IMR-90 (cell line): ENCODE results near the gene ZCCHC17. TPM values are rescaled to one million over a fixed set of nuclear protein-coding genes. Genes with fewer than 3 reads are reported as not detected.

Experiments used
- ATAC-seq: fragments of 200-7000 bp; cut with Tn5 transposase; 2 replicates; pipeline ENCODE4 v1.9.1; 2020; ENCODE audit warnings: low read depth, mild to moderate bottlenecking, moderate library complexity
- BruUV-seq: library from RNA; stranded (reverse); fragments of 400-500 nt; replicated peaks from 2 replicates; lab custom pipeline; 2021; lab: Mats Ljungman, UMichigan
- CTCF ChIA-PET: fragments of 300-600 bp; formaldehyde crosslinking; extraction: SDS; loops from one replicate; lab custom pipeline; 2021; ENCODE audit warnings: antibody characterized with exemption; lab: Yijun Ruan, JAX
- POLR2A ChIA-PET: fragments of 300-600 bp; sonication (Branson Sonifier 250); formaldehyde crosslinking; loops from one replicate; lab custom pipeline; 2022; ENCODE audit warnings: antibody characterized with exemption; ENCODE audit not compliant: unreplicated experiment; lab: Charles Lee
- DNase-seq: peaks from one replicate; pipeline ENCODE4 v3.0.0; 2013
- H2AFZ ChIP-seq: replicated peaks from 2 replicates; pipeline ENCODE3; 2013; ENCODE audit warnings: low read length, mild to moderate bottlenecking; ENCODE audit not compliant: poor library complexity
- H2AK5ac ChIP-seq: 2 replicates; pipeline ENCODE4 v1.6.1; 2013; ENCODE audit warnings: low read depth, low read length, inconsistent platforms
- H2AK9ac ChIP-seq: replicated peaks from 2 replicates; pipeline ENCODE3; 2013; ENCODE audit warnings: mild to moderate bottlenecking, low read depth, low read length, moderate library complexity; ENCODE audit not compliant: poor library complexity
- H2BK120ac ChIP-seq: 2 replicates; pipeline ENCODE4 v1.6.1; 2013; ENCODE audit warnings: low read depth, low read length, inconsistent platforms
- H2BK15ac ChIP-seq: 3 replicates; pipeline ENCODE4 v1.6.1; 2013; ENCODE audit warnings: low read depth, low read length, inconsistent platforms
- H2BK20ac ChIP-seq: 2 replicates; pipeline ENCODE4 v1.6.1; 2013; ENCODE audit warnings: low read depth, mild to moderate bottlenecking, inconsistent platforms, low read length, moderate library complexity
- H2BK5ac ChIP-seq: 2 replicates; pipeline ENCODE4 v1.6.1; 2013; ENCODE audit warnings: mild to moderate bottlenecking, low read depth, low read length, inconsistent platforms; ENCODE audit not compliant: poor library complexity, severe bottlenecking
- H3K14ac ChIP-seq: replicated peaks from 2 replicates; pipeline ENCODE4 v1.6.1; 2013; ENCODE audit warnings: low read depth, low read length, inconsistent platforms
- H3K18ac ChIP-seq: 2 replicates; pipeline ENCODE4 v1.6.1; 2013; ENCODE audit warnings: low read depth, low read length, control low read depth
- H3K23ac ChIP-seq: 2 replicates; pipeline ENCODE4 v1.6.1; 2013; ENCODE audit warnings: low read depth, low read length, inconsistent platforms
- H3K27ac ChIP-seq: 2 replicates; pipeline ENCODE4 v1.5.1; 2013; ENCODE audit warnings: mild to moderate bottlenecking, control low read depth, low read length; ENCODE audit not compliant: insufficient read depth
- H3K27me3 ChIP-seq: 2 replicates; pipeline ENCODE4 v1.6.1; 2013; ENCODE audit warnings: low read length; ENCODE audit not compliant: control insufficient read depth, insufficient read depth
- H3K36me3 ChIP-seq: 2 replicates; pipeline ENCODE4 v1.6.1; 2013; ENCODE audit warnings: low read length, mixed read lengths; ENCODE audit not compliant: control insufficient read depth, insufficient read depth
- H3K4ac ChIP-seq: 2 replicates; pipeline ENCODE4 v1.6.1; 2013; ENCODE audit warnings: low read depth, low read length, inconsistent platforms
- H3K4me1 ChIP-seq: 2 replicates; pipeline ENCODE4 v1.6.1; 2013; ENCODE audit warnings: low read length, mixed read lengths; ENCODE audit not compliant: control insufficient read depth, insufficient read depth
- H3K4me2 ChIP-seq: 2 replicates; pipeline ENCODE4 v1.6.1; 2013; ENCODE audit warnings: low read depth, mild to moderate bottlenecking, control low read depth, low read length, moderate library complexity
- H3K4me3 ChIP-seq: 2 replicates; pipeline ENCODE4 v1.5.1; 2013; ENCODE audit warnings: low read depth, mild to moderate bottlenecking, control low read depth, low read length, moderate library complexity; ENCODE audit not compliant: insufficient read depth
- H3K56ac ChIP-seq: 2 replicates; pipeline ENCODE4 v1.6.1; 2013; ENCODE audit warnings: low read length, inconsistent platforms; ENCODE audit not compliant: insufficient read depth; ENCODE audit errors: extremely low read depth
- H3K79me1 ChIP-seq, 2 experiments: 2 replicates each; pipeline ENCODE4 v1.6.1; 2013; ENCODE audit warnings: low read length in 2 of 2, inconsistent platforms in 1 of 2, low read depth in 1 of 2
- H3K9ac ChIP-seq: 2 replicates; pipeline ENCODE4 v1.6.1; 2013; ENCODE audit warnings: low read depth, low read length, control low read depth
- H3K9me1 ChIP-seq: 2 replicates; pipeline ENCODE4 v1.6.1; 2013; ENCODE audit warnings: low read length, inconsistent platforms; ENCODE audit not compliant: insufficient read depth
- H3K9me3 ChIP-seq: 2 replicates; pipeline ENCODE4 v1.6.1; 2013; ENCODE audit warnings: low read length; ENCODE audit not compliant: control insufficient read depth, insufficient read depth
- H4K20me1 ChIP-seq: 2 replicates; pipeline ENCODE4 v1.6.1; 2013; ENCODE audit warnings: low read length, inconsistent platforms; ENCODE audit not compliant: insufficient read depth
- H4K5ac ChIP-seq: 2 replicates; pipeline ENCODE4 v1.6.1; 2013; ENCODE audit warnings: mild to moderate bottlenecking, low read depth, low read length, control low read depth
- H4K8ac ChIP-seq, 2 experiments: 2 replicates each; pipeline ENCODE4 v1.6.1; 2013; ENCODE audit warnings: low read depth in 2 of 2, low read length in 2 of 2, control low read depth in 1 of 2, inconsistent platforms in 1 of 2
- H4K91ac ChIP-seq: 2 replicates; pipeline ENCODE4 v1.6.1; 2013; ENCODE audit warnings: low read depth, low read length, inconsistent platforms; ENCODE audit not compliant: insufficient read depth
- BHLHE40 ChIP-seq: fragments of 150-350 bp; IDR thresholded peaks from 2 replicates; pipeline ENCODE4 v1.6.1; 2016; ENCODE audit warnings: mild to moderate bottlenecking, low read depth, low read length
- CEBPB ChIP-seq: IDR thresholded peaks from 2 replicates; pipeline ENCODE4 v1.6.1; 2012; ENCODE audit warnings: low read depth, low read length, improper control_type of control experiment
- CHD1 ChIP-seq: IDR thresholded peaks from 2 replicates; pipeline ENCODE4 v1.6.1; 2012; ENCODE audit warnings: low read depth, low read length, improper control_type of control experiment
- CTCF ChIP-seq: conservative IDR thresholded peaks from 2 replicates; pipeline ENCODE4 v1.5.1; 2012; ENCODE audit warnings: mild to moderate bottlenecking, low read depth, low read length, improper control_type of control experiment
- FOS ChIP-seq: fragments of 150-350 bp; IDR thresholded peaks from 2 replicates; pipeline ENCODE4 v1.6.1; 2016; ENCODE audit warnings: low read depth, low read length
- MAFK ChIP-seq: IDR thresholded peaks from 2 replicates; pipeline ENCODE4 v1.6.1; 2012; ENCODE audit warnings: low read depth, low read length, improper control_type of control experiment
- MAZ ChIP-seq: IDR thresholded peaks from 2 replicates; pipeline ENCODE4 v1.6.1; 2012; ENCODE audit warnings: low read depth, mild to moderate bottlenecking, low read length, improper control_type of control experiment, moderate library complexity, borderline replicate concordance
- MXI1 ChIP-seq: IDR thresholded peaks from 2 replicates; pipeline ENCODE4 v1.6.1; 2012; ENCODE audit warnings: low read depth, mild to moderate bottlenecking, low read length, moderate library complexity, borderline replicate concordance
- NFE2L2 ChIP-seq: fragments of 150-350 bp; IDR thresholded peaks from 2 replicates; pipeline ENCODE4 v1.6.1; 2016; ENCODE audit warnings: low read depth, mild to moderate bottlenecking, low read length
- POLR2A ChIP-seq: IDR thresholded peaks from 2 replicates; pipeline ENCODE4 v1.6.1; 2012; ENCODE audit warnings: mild to moderate bottlenecking, low read depth, low read length
- RAD21 ChIP-seq: IDR thresholded peaks from 2 replicates; pipeline ENCODE4 v1.6.1; 2012; ENCODE audit warnings: low read length, improper control_type of control experiment
- RCOR1 ChIP-seq: IDR thresholded peaks from 2 replicates; pipeline ENCODE4 v1.6.1; 2012; ENCODE audit warnings: mild to moderate bottlenecking, low read length, improper control_type of control experiment; ENCODE audit not compliant: insufficient replicate concordance
- RFX5 ChIP-seq: IDR thresholded peaks from 2 replicates; pipeline ENCODE4 v1.8.0; 2012; ENCODE audit warnings: low read depth, mild to moderate bottlenecking, low read length, moderate library complexity
- SMC3 ChIP-seq: fragments of 150-350 bp; IDR thresholded peaks from 2 replicates; pipeline ENCODE4 v1.6.1; 2016; ENCODE audit warnings: low read depth, mild to moderate bottlenecking, antibody characterized with exemption, low read length, moderate library complexity
- WGBS, 2 experiments: methylation state at CpG; one replicate each; pipeline versions ENCODE4 v1.1.5 to v1.1.7; 2013; ENCODE audit warnings: missing lambda C conversion rate in 2 of 2; ENCODE audit not compliant: insufficient read length in 1 of 2; ENCODE audit errors: extremely low coverage in 2 of 2; 5-methylcytosine and 5-hydroxymethylcytosine counted together
- dilution Hi-C: fragments of 300-500 bp; cut with HindIII; formaldehyde crosslinking; loops from one replicate; pipeline ENCODE4 v1.14.3; 2018; ENCODE audit warnings: low sequenced_read_pairs; ENCODE audit not compliant: unreplicated experiment
- in situ Hi-C: fragments of 300-500 bp; cut with MboI; formaldehyde crosslinking; loops from 3 replicates; pipeline ENCODE4 v1.14.3; 2019; ENCODE audit warnings: low sequenced_read_pairs, inconsistent platforms, mixed read lengths
- intact Hi-C: fragments of 100-400 bp; cut with micrococcal nuclease; formaldehyde crosslinking; loops from 2 replicates; pipeline ENCODE4 v1.10.0; 2022
- polyA plus RNA-seq, 3 experiments: library from polyadenylated mRNA; depleted of rRNA; stranded (reverse); fragments of >200 nt; gene quantifications; 2 replicates each; pipeline ENCODE4 v1.2.3, GENCODE V29; 2012; ENCODE audit warnings: low replicate concordance in 1 of 3
- total RNA-seq: library from RNA; depleted of rRNA; stranded (reverse); fragments of >200 nt; gene quantifications from 2 replicates; pipeline ENCODE4 v1.2.3, GENCODE V29; 2012
- TF ChIP-seq, protein P1 (sequence below): fragments of 150-350 bp; IDR thresholded peaks from 2 replicates; pipeline ENCODE4 v1.6.1; 2017; ENCODE audit warnings: mild to moderate bottlenecking, antibody characterized with exemption, low read length, low read depth
- TF ChIP-seq, protein P2 (sequence below): fragments of 150-350 bp; IDR thresholded peaks from 2 replicates; pipeline ENCODE4 v1.6.1; 2016; ENCODE audit warnings: low read depth, mild to moderate bottlenecking, low read length, moderate library complexity, borderline replicate concordance

ZCCHC17 gene
- total and polyA plus RNA-seq, 2 of the 4 experiments (the other 2 are of a cell fraction) = 48.4 to 48.9 TPM

DNA sequence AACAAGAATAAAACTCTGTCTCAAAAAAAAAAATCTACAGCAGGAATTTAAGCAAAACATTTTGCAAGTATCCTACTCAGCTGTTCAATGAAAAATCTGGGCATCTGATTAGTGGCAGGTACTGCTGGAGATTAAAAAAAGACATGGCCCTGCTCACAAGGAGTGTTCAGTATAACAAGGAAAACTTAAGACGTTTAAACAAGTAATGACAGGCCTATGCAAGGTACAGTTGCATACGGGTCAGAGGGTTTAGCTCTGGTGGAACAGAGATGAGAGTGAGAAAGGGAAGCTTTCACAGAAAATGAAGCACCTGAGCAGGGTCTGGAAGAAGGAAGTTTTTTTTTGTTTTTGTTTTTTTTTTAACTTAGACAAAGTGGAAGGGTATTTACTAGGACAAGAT lies 23.2 kb upstream of the ZCCHC17 start:
- Histone ChIP-seq H3K27ac (no peak overlapping the region), H3K27me3 (no peaks in the 10 kb centered on the region), H2BK15ac (no peak overlapping the region), H3K4me3 (no peak overlapping the region), H3K4ac (no peak overlapping the region), H2AK5ac (no peak overlapping the region), H3K14ac (no peak overlapping the region), H2BK120ac (no peak overlapping the region), H3K4me1 (no peaks in the 10 kb centered on the region), H3K56ac (no peak overlapping the region), H4K91ac (no peak overlapping the region), H3K4me2 (no peak overlapping the region), H3K79me1 (peaks cover 13 to 15% of the 10 kb centered on the region in 2 experiments), H2AFZ (no peak overlapping the region), H4K8ac (no peak overlapping the region), H3K18ac (no peak overlapping the region), H2BK5ac (no peak overlapping the region), H3K9me3 (no peaks in the 10 kb centered on the region), H4K20me1 (no peaks in the 10 kb centered on the region), H3K9me1 (0 out of 2 replicates have a peak, but pooled peaks cover 2% of the 10 kb centered on the region), H3K9ac (no peak overlapping the region), H3K23ac (no peak overlapping the region), H2AK9ac (no peak overlapping the region), H2BK20ac (no peak overlapping the region), H4K5ac (no peak overlapping the region), H3K36me3 (peaks cover 28% of the 10 kb centered on the region)
- DNase-seq (no peak), ATAC-seq (no peak)
- in situ Hi-C loops = no loop called here
- dilution Hi-C loops = no loop called here
- CTCF ChIA-PET = interaction anchor here (0.6 kb wide), 1 partner anchor 327 kb away, joined by 4 read pairs; no protein-coding TSS in a partner anchor
- POLR2A ChIA-PET = no interaction called here
- no peak for TF ChIP-seq MXI1
- TF ChIP-seq NFE2L2 = no peak
- no peak for TF ChIP-seq CHD1
- no peak for TF ChIP-seq MAFK
- no peak for TF ChIP-seq MAZ
- TF ChIP-seq SMC3 = no peak
- TF ChIP-seq, protein P1, sequence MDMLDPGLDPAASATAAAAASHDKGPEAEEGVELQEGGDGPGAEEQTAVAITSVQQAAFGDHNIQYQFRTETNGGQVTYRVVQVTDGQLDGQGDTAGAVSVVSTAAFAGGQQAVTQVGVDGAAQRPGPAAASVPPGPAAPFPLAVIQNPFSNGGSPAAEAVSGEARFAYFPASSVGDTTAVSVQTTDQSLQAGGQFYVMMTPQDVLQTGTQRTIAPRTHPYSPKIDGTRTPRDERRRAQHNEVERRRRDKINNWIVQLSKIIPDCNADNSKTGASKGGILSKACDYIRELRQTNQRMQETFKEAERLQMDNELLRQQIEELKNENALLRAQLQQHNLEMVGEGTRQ = no peak
- no peak for TF ChIP-seq CTCF
- TF ChIP-seq FOS = no peak
- TF ChIP-seq RCOR1 = no peak
- TF ChIP-seq, protein P2, sequence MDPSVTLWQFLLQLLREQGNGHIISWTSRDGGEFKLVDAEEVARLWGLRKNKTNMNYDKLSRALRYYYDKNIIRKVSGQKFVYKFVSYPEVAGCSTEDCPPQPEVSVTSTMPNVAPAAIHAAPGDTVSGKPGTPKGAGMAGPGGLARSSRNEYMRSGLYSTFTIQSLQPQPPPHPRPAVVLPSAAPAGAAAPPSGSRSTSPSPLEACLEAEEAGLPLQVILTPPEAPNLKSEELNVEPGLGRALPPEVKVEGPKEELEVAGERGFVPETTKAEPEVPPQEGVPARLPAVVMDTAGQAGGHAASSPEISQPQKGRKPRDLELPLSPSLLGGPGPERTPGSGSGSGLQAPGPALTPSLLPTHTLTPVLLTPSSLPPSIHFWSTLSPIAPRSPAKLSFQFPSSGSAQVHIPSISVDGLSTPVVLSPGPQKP = no peak
- no peak for TF ChIP-seq POLR2A
- no peak for TF ChIP-seq RAD21
- TF ChIP-seq RFX5 = no peak
- no peak for TF ChIP-seq CEBPB
- no peak for TF ChIP-seq BHLHE40
- intact Hi-C loops = no loop called here
- BruUV-seq = no TSS peak
- WGBS, 2 experiments = 100% methylated on average over 2 of the region's 2 CpGs; no CpG with 5 or more reads in 1 of the 2 experiments
